GM12873 (cell line): Measurements from ENCODE around the gene LIPH.

Source experiments
- TF ChIP-seq, protein P1 (sequence below): IDR thresholded peaks from 2 replicates; pipeline ENCODE4 v1.5.1; 2012; ENCODE audit warnings: low read depth, mild to moderate bottlenecking, moderate library complexity, low read length, control low read depth; ENCODE audit not compliant: insufficient read depth; ENCODE audit errors: missing control alignments

Gene LIPH

DNA sequence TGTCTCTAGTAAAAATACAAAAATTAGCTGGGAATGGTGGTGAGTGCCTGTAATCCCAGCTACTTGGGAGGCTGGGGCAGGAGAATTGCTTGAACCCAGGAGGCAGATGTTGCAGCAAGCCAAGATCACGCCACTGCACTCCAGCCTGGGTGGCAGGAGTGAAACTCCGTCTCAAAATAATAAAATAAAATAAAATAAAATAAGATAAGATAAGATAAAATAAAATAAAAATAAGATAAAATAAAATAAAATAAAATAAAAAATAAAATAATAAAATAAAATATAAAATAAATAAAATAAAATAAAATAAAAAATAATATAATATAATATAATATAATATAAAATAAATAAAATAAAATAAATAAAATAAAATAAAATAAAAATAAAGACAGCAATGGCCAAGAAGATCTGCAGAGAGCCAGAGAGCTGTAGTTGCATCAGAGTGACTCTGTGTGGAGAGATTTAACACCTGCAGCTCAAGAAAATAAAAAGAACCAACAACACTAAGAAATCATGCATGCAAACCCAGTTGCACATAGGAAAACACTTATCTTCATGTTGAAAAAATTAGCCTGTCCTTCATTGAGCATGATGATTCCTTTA lies 25.9 kb downstream of the LIPH start:
- TF ChIP-seq, protein P1, sequence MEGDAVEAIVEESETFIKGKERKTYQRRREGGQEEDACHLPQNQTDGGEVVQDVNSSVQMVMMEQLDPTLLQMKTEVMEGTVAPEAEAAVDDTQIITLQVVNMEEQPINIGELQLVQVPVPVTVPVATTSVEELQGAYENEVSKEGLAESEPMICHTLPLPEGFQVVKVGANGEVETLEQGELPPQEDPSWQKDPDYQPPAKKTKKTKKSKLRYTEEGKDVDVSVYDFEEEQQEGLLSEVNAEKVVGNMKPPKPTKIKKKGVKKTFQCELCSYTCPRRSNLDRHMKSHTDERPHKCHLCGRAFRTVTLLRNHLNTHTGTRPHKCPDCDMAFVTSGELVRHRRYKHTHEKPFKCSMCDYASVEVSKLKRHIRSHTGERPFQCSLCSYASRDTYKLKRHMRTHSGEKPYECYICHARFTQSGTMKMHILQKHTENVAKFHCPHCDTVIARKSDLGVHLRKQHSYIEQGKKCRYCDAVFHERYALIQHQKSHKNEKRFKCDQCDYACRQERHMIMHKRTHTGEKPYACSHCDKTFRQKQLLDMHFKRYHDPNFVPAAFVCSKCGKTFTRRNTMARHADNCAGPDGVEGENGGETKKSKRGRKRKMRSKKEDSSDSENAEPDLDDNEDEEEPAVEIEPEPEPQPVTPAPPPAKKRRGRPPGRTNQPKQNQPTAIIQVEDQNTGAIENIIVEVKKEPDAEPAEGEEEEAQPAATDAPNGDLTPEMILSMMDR, result no peak

DNA sequence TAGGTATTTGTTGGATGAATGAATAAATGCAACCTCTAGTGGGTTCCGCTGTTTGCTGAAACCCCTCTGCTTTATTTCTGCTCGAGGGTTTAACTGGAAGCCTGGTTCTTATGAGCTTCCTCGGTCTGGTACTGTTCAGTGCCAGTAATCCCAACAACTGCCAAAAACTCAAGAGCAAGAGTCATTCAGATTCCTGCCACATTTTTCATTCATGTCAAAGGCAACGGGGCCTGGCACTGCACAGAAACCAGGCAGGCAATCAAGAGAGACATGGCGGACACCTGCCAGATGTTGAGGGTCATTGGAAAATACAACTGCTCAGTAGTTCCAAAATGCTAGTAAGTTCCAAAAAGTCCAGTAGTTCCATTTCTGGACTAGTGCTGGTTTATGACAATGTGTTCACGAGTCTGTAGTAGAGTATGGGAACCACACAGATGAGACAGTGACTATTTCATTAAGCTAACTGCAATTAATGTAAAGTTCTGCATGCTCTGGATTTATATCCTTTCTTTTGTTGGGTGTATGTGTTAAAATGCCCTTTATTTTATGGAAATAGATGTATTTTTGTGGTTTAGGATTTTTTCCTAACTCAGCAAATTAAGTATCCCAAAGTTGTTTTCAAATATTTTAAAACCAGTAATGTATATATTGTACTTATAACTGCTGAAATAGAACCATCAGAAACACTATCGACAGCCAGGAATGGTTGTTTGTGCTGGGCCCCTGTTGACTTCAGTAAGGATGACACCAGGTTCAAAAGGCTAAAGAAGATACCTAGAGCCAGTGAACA lies 30.8 kb downstream of the LIPH start:
- TF ChIP-seq, protein P1, result no peak

DNA sequence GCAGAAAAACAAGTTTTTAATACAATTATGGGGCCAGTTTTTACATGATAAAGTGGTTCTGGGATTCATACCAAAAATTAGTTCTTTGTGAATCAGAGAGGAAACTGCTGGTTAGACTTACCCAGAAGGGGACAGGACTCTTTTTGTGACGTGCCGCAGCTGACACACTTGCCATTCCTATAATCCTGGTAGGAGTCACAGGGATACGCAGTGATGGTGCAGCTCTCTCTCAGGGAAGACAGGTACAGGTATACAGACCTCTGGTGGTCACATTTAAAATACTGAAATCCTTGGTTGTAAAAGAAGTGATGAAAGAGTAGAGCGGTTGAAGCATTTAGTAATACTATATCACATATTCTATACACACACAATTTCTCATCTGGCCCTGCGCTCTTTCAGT lies 33.4 kb downstream of the LIPH start:
- TF ChIP-seq, protein P1, result no peak

DNA sequence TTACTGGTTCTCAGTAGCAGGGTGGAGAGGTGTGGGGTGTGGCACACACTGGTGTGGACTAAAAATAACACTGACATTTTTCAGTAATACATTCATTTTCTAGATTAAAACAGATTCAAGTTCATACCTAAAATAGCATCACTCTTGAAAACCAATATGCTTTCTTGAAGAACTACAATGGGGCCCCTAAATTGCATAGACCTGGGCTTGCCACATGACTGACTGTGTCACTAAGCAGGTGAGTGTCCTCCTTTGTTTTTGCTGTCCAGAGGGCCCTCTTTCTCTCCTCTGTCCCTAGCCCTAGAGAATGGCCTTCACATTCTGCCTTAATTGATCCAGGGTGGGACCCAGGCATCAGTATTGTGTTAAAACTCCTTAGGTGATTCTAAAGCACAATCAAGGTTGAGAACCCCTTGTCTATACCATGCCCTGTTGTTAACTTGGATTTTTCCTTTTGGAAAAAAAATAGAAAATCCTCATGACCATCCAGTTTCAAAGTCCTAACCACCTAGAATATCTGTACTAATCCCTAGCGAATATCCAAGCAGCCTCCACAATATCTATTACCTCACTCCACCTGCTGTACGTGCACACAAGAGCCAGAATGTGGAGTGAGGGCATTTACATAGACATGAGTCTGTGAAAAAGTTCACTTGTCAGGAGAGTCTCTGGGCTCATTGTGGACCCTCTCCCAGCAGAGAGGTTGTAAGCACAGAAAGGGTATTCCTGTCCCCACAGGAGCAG lies 34.8 kb downstream of the LIPH start:
- TF ChIP-seq, protein P1, result no peak

DNA sequence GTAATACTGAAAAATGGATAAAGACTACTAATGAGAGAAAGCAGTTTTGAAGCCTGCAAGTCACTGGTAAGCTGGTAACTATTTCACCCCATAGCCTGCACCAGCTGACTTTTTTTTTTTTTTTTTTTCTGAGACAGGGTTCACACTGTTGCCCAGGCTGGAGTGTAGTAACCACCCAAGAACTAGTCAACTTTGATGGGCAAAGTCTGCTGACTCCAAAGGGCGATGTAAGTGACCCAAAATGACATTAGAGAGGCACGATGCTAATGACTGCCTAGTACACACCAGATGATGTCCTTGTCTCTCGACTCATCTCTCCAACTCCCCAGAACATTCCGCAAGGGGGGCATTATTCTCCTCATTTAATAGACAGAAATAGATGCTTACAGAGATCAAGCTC lies 40.7 kb downstream of the LIPH start:
- TF ChIP-seq, protein P1, result no peak

DNA sequence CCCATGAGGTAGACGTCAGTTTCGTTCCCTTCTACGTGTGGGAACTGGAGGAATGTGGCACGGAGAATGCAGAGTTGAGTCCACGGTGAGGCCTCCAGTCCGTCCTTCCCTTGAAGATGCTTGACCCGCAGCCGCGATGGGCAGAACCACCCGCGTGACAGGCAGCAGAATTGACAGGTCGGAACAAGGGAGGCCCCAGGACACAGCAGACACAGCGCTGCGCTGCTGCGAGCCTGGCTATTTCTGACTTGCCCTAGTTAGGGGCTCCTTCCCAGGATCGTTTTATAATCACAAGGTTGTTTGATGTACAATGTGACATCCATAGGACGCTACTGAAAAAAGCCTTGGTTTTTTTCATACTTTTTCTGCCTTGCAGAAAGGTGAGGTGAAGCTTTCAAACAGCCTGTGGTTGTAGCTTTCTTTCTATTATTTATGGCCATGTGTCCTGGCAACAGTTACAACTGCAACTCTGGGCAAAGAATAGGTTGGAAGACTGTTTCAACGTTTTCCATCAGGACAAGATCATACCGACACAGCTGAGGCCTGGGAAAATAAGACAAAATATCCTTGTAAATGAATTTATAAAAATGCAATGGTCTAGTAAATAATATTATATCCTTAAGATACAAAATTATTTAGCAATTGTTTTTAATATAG lies 43.9 kb downstream of the LIPH start:
- TF ChIP-seq, protein P1, result no peak

DNA sequence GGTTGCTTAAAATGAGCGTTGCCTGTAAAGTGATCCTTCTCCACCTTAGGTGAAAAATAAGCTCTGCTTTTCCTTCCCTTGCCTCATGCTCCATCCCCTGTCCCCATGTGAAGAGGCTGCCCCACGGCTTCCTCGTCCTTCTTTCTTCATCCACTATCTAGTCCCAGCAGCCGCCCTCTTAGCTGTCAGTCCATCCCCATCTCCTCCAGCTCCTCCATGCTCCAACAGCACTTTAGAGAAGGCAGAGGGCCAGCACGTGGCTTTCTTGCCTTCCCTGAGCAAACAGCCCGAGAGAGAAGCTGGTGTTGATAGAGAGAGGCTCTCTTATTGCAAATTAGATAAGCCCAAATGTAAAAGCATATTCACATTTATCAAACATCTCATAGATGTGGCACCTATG lies 44.5 kb downstream of the LIPH start:
- TF ChIP-seq, protein P1, result no peak
